AG20443 (cell line): ENCODE measurements around the gene MED13L.

ENCODE experiments used
- DNase-seq: peaks from one replicate; pipeline ENCODE4 v3.0.0; 2012; ENCODE audit warnings: low spot score, mixed read lengths

MED13L gene

GRCh38 chr12:116089080-116089479 lies 188.4 kb downstream of the MED13L start:
- DNase-seq = no peak

DNA sequence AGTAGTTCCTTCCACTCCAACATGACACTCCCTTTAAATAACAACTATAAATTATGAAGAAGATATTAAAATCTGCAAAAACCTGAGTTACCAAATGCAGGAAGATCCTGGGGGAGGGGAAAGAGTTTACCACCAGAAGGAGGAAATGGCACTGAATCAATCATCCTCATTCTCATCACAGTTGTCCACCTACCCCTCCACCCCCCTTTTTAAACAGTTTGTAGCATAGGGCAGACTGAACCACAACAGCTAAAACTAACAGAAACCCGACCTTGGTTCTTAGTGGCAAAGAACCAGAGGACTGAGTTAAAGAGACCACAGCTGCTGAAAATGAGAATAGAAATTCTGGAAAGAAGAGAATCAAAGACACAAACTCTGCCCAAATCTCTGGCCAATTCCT lies 189.5 kb downstream of the MED13L start:
- no peak for DNase-seq

GRCh38 chr12:116087399-116087798 lies 190.1 kb downstream of the MED13L start:
- DNase-seq = no peak

DNA sequence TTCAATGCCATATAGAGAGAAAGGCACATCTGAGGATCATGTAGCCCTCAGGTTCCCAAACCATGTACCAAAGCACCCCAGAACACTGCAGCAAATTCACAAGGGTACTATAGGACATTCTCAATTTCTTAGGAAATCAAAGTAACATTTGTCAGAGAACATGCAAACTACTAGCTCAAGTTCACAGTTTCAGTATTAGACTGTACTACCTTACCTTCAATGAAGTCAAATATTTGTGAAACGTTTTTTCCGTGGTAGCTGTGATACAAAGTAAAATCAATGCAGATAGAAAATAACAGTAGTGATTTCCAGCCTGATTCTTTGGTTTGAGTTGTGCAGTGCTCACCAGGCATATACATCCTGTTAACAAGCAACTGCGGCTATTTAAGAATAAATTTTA lies 197.1 kb downstream of the MED13L start:
- DNase-seq = no peak

- no peak for DNase-seq
These were observed 199.1 kb downstream of the MED13L start for GRCh38 chr12:116078396-116078795.

DNA sequence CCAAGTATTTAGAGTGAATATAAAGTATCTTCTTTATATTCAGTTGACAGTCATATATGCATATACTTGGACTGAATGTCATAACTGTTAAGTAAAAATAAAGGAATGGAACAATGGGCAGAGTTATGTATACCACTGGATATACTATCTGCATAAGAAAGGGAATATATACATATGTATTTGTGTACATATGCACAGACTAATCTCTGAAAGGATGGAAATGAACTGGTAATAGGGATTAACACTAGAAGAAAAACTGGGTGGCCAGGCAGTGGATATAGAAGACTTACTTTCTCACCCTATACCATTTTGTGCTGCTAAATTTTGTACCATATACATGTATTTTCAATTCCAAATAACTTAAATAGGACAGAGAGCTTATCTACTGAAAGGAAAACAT lies 200.1 kb downstream of the MED13L start:
- no peak for DNase-seq

DNA sequence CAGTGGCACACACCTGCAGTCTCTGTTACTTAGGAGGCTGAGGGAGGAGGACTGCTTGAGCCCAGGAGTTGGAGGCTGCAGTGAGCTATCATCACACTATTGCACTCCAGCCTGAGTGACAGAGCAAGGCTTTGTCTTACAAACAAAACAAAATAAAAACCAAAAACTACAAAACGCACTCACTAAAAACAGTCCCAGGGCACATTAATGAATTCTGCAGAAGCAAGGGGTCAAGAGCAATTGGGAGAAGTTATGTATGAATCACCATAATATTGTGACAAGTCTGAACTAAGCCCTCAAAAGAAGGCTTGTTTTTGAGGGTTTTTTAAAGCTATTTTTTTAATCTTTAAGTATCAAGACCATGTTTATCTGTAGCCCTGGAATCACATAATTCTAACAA lies 201.1 kb downstream of the MED13L start:
- no peak for DNase-seq

DNA sequence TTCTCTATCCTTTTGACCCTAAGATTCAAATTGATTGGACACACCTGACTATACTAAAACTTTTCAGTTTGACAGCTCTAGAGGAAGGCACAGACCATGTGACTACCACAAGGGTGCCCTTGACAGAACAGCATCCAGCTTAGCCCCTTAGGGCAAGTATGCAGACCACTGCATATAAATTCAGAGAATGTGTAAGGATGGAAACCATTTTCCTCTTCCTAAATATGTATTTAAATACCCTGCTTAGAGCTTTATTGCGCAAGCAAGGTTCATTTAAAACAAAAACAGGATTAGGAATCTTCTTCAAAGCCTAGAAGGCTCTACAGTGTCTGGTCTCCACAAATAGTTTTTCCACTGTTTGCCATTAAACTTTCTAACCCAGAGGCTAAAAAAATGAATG lies 202.8 kb downstream of the MED13L start:
- no peak for DNase-seq

- DNase-seq = no peak
These were observed 205.8 kb downstream of the MED13L start for GRCh38 chr12:116071555-116072230.

DNA sequence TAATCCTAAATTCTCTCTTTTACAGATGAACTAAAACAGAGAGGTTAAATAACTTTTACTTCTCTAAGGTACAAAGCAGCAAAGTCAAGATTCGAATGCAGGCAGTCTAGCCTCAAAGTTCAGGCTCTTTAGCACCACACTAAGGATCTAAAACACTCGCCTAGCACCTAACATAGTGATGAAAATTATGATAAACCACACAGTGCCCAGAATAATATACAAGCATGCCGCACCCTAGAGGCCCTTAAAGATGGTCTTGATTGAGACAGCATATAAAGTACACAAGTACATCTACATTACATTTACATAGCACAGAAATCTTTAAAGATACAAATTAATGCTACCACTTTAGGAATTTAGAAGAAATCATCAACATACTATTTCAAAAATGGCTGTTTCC lies 207.0 kb downstream of the MED13L start:
- DNase-seq = no peak

DNA sequence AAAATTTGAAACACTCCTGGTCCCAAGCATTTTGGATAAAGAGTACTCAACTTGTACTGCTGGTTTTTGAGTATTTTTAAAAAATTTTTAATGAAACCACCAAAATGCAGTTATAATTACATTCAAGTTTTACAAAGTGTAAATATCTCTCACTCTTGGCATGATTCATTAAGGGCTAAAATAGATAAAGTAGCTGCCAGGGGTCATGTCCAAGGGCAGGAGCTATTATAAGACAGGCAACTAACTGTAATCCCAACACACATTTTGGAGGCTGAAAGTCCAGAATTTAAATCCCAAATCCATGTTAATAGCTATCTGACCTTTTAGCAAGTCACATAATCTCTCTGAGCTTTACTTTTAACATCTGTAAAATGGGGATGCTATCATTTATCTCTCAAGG lies 207.6 kb downstream of the MED13L start:
- DNase-seq = no peak

DNA sequence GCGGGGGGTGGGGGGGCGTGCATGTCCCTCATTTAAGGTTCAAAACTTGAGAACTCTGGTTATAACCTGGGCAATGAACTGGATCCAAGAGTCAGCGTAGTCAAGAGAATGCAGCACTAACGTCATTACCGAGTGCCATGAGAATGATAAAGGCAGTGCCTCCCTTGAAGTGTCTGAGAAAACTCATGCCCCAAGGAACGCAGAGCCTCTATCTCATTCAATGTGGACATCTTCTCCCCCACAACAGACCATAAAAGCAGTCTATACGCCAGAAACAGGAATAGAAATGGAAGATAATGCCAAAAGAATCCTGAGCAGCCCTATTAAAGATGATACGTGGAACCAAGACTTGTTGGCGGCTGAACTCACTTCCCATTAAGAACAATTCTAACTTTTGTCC lies 208.6 kb downstream of the MED13L start:
- no peak for DNase-seq

DNA sequence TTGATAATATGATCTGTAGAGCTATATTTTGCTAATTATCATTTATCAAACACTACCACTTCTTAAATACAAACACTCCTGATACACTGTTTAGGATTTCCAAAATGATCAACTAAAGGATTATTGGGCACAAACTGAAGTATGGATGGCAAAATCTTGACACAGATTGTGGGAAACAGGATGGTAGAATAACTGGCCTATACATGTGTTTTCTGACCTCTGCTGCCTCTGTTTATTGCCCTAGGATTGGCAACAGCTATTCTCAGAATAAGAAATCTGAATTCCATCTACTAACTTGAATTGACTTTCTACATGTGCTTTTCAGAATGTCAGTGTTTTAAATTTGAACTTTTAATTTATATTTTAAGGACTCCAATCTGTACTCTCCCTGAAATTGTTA lies 209.1 kb downstream of the MED13L start:
- no peak for DNase-seq

- no peak for DNase-seq
These were observed 209.6 kb downstream of the MED13L start for GRCh38 chr12:116067892-116068291.

DNA sequence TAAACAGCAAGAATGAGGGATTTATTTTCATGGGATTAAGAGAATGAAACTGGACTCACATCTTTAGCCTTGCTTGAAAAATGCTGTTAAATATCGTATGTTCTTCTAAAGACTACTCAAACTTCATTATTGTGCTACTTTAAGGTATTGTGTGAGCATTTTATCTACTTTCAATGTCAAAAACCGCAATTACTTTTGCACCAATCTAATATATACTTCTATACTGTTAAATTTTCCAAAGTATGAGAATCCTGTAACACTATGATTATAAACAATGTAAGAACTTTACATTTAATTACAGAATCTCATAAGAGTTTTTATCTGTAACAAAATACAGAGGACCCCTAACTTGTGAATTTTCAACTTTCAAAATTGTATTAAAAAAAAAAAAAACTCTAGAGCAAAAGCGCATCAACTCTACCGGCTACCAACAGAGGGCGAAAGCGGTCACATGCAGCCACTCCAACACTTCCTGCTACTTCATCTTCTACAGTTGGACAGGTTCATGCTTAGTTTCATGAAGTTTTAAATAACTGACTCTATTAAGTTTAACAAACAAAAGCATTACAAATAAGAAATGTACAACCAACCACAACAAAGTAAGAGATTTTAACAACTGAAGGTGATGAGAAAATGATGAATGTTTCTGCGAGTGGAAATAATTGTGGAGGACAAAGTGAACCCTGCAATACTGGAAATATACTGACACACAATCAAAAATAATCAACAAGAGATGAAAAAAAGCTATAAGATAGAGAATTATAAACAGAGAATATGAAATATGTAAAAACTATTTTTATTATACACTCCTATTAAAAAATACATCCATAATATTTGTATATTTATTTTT lies 210.9 kb downstream of the MED13L start:
- peak; percentile 47 for DNase-seq

- DNase-seq = no peak
These were observed 211.9 kb downstream of the MED13L start for GRCh38 chr12:116065606-116066005.

DNA sequence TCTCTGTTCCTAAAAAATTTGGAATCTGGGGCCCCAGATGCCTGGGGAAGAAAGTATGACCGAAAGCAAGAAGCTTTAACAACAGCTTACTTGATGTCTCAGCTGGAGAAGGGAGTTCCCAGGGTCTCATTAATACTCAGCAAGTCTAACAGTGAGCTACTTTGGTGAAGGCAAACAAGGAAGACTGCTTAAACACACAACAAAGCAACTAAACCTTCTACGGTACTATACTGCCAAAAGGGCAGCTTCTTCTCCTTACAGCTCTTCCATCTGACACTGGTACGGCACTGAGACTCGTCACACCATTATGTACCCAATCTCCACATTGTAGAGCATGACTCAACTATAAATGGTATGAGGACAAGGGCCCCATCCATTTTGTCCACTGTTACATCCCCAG lies 213.0 kb downstream of the MED13L start:
- DNase-seq = no peak

- no peak for DNase-seq
These were observed 214.8 kb downstream of the MED13L start for GRCh38 chr12:116062698-116063097.

- DNase-seq = no peak
These were observed 216.7 kb downstream of the MED13L start for GRCh38 chr12:116060764-116061163.

DNA sequence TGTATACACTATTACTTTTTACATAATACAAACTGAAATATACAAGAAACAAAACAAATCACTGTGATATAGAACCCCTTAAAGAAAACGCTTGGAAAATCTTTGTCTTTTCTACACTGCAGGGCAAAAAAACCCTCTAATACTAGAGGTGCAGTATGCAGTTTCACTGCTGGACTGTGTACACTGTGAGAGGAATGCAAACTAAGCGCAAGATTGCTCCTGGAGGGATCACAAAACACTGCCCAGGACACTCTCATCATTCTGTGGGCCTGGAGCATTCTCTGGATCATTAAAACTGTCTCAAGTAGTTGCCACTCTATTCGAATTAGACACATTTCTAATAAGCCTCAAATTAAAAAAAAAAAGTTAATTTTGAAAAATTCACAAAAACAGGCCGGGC lies 217.6 kb downstream of the MED13L start:
- no peak for DNase-seq

GRCh38 chr12:116058574-116058973 lies 218.9 kb downstream of the MED13L start:
- no peak for DNase-seq

- DNase-seq = no peak
These were observed 220.1 kb downstream of the MED13L start for GRCh38 chr12:116057356-116057755.

GRCh38 chr12:116055895-116056607 lies 221.4 kb downstream of the MED13L start:
- no peak for DNase-seq
